HG02885 (cell line): ENCODE data around the gene ANKRD1.

Source experiments
- ATAC-seq: cut with Tn5 transposase; IDR thresholded peaks from one replicate; pipeline ENCODE4 v1.9.1; 2021; ENCODE audit warnings: mild to moderate bottlenecking; ENCODE audit not compliant: unreplicated experiment, poor library complexity

The ANKRD1 gene

DNA sequence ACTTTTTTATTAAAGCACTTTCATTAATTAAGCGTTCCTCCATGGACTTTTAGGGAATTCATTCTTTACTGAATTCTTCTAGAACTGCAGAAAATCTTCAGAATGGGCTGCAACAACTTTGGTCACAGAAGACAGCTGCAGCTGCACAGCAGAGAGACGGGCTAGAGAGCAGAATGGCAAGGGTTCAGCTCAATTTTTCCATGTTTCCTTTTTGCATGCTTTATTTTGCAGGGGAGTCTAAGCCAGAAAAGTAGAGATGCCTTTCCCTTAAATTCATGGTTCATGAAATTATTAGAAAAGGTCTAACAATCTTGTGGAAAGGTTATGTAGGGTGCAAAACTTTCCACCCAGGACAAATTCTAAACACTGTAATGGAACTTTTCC is 15.4 kb upstream of the ANKRD1 start:
- ATAC-seq, result no peak

DNA sequence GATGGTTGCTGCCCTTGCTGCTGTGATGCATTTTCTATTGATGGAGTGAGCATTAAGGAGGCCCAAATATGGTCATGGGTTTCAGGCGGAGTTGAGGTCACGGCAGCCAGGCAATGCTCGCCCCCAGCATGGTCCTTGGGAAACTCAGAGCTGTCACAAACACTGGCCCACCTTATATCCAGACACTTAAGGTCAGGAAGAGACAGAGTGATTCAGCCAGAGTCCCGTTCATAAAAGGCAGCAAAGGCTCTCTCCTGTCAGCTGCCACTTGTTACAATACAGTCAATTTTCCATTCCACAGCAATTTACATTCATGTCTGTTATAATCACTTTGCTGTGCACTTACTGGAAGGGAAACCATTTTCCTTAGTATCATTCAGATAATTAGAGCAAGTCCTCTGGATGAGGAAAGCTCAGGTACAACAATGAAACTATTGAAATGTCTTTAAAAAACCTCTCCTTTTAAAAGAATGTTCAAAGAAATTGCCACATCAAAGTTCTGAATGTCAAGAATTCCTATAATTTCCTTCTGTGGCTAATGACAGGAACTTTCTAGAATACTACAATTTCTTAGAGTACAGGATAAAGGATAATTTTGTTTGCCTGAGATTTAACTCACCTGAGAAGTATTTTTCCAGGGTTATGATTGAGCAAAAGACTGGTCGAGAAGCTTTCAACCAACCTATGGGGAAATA is 14.8 kb upstream of the ANKRD1 start:
- no peak for ATAC-seq

DNA sequence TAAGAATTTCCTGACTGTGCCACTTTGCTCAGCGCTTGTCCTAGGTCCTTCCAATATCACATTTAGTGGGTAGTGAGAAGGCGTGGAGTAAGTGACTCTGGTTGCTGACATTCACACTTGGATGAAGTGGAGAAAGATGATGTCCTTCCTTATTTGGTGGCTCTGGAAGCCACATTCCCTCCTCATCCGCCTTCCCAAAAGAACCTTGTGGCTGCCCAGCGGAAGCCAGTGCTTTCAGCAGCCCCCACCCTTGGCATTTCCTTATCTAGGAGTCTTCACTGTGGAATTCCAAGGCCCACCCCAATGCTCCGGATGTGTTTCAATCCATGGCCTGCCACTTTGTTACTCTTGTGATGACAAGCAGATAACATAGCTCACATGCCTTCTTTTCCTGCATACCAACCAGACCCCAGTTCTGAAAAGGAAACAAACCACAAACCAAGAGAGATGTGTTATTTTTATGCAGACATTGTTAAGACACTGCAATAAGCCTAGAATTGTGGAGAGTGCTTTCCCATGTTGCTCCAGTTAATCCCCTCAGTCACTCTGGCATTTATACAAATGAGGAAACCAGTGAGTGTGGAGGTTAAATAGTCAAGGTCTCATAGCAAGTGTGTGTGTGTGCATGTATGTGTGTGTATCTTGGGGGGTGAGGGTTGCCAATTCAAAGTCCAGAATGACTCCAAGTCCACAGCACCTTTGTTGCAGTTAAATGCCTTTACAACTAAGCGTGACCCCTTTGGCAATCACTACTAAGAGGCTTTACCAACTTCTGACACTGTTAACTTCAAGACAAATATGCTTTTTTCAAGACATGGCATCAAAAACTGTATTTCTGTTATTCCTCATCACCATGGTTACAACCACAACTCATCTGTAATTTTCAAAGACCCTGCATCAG is 10.3 kb upstream of the ANKRD1 start:
- no peak for ATAC-seq

DNA sequence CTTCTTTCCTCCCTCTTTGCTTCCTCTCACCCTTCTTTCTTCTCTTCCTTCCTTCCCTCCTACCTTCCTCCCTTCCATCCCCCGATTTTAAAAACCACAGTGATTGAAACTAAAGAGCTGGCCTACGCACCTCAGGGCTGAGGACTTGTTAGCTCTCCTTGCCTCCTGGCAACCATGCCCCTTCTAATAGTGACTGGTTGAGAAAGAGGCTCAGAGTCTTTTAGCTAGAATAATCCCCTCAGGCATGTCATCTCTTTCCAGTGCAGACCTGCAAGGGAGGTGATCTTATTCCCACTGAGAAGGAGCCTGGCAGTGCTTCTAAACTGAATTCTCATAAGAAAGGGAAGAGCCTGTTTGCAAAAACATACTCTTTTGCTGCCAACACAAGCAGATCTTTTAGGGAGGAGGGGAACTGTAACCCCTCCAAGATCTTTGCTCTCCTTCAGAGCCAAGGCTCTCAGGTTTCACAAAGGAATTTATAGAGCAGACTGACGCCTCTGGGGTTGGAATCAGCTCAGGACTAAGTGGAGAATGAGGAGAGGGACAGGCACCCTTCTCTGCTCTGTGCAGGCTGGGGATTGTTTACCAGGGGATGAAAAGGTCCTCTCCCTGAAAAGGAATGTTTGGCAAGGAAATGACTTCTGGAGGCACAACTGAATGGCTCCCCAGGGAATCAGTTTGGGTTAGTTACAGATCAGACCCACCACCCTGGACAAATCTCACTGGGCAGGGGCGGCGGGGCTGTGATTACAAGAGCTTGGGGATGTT is 9.4 kb upstream of the ANKRD1 start:
- ATAC-seq, result no peak

DNA sequence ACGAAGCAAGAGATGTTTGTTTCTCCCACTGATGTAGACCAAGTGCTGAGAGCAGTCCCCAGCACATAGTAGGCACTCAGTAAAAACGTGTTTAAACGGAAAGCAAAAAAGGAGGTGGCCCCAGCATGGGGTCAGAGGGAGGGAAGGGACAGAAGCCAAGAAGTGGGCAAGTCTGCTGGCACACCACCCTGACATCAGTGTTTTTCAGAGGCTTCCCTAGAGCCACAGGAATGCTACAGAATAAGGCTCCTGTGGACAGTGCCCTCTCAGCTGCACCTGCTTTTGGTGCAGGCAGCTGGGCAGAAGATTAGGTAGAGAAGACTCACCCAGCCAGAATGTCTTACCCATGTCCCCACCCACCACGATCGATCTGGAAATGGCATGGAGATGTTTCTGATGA is 8.3 kb upstream of the ANKRD1 start:
- ATAC-seq, result no peak

DNA sequence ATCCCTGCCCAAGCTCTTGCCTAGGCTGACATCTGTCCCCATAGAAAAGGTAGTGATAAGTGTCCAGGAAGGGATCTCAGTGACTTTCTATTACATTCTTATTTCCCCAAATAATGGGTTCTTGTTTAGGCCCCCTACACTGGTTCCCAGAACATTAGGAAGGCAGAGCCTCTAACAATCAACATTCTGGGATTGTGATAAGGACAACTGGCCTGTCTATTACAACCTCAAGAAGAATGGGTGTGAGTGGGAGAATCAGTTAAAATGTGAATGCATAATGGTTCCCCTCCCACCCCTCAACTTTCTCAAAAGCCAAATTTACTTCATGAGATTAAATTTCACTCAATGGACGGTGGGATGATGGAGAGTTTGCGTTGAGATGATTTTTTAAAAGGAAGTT is 6.4 kb upstream of the ANKRD1 start:
- ATAC-seq, result no peak

DNA sequence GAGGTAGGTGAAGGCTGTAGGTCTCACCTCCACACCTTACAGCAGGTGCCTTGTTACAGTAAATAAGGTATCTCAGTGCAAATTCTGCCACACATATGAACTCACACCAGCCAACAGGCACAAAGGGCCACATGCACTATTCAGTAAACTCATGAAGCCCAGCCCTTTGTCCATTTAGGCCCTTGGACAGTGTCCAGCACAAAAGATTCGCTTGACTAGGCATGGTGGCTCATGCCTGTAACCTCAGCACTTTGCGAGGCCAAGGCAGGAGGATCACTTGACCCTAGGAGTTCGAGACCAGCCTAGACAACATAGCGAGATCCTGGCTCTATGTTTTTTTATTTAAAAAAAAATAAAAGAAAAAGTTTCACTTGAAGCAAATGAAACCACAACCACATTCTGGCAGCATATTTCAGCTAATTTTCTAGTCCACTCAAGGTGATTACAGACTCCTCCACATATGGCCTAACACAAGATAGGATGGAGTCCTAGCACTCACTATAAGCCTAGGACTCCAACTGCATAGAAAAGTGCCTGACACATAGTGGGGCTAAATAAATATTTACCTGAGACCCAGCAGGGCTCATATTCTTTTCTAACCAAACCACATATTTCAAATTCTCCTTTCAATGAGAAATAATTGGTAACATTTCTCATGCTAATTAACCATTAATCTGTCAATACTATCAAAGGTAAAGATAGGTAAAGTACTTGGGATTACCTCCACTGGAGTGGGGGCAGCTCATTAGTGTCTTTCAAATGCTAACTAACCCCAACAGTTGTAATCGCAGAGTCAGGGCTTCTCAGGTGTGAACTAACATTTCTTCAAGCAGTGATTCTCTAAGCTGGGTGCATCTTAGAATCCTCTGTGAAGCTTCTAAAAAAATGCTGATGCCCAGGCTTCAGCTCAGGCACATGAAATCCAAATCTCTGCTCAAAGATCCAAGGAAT is 4.5 kb upstream of the ANKRD1 start:
- ATAC-seq, result no peak

DNA sequence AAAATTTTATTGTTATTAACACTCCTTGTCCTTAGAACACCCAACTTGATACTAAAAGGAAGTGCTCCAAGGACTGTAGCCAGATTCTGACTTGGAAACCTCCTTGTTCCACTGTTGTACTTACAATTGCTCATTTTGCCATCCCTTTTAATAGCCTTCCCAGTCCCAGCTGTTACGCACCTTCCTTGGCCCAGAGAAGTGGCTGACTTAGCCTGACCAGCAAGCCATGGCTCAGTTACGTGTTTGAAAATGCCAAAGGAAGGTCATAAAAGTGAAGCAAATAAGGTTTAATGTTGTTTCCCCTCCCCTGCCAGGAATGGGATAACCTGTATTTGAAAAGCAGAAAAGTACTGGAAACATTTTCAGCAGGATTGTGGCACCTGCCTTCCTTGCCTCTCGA is 3.7 kb upstream of the ANKRD1 start:
- no peak for ATAC-seq

DNA sequence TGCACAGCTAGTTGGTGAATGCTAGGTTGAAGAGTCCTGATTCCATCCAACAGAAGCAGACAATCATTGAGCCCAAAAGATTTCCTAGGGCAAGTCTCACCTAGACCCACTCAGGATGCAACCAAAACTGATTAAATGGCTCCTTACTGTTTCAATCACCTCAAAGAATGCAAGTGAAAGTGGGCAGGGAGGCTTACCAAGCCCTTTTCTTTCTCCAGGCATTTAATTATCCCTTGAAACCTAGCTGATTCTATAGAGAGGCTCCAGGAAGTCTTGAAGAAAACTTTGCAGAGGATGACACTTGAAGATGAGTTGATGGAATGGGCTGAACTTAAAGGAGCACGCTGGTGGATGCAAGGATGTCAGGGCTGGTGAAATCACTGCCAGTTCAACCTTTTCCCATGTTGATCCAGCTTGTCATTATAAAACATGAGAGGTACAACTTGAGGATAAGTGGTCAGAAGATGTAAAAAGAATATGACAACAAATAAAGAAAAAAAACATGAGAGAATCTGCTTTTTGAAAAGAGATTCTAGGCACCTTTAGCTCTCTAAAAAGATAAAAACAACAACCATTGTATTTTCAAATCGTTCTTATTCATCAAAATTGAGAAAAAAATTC is 2.3 kb upstream of the ANKRD1 start:
- ATAC-seq, result no peak

DNA sequence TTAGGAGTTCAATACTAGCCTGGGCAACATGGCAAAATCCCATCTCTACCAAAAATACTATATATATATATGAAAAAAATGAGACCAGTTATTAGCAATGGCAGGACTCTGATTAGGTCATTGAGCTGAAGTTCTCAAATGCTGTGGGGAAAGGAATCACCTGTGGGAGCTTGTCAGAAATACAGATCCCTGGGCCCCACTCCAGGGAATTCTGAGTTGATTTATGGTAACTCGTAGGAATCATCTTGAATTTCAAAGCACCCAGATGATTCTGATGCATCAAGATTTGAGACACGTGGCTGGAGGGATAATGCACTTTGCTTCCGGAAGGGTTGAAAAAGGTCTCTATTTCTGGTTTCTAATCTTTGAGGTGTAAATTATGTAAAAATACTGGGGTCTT is 1.0 kb upstream of the ANKRD1 start:
- no peak for ATAC-seq

DNA sequence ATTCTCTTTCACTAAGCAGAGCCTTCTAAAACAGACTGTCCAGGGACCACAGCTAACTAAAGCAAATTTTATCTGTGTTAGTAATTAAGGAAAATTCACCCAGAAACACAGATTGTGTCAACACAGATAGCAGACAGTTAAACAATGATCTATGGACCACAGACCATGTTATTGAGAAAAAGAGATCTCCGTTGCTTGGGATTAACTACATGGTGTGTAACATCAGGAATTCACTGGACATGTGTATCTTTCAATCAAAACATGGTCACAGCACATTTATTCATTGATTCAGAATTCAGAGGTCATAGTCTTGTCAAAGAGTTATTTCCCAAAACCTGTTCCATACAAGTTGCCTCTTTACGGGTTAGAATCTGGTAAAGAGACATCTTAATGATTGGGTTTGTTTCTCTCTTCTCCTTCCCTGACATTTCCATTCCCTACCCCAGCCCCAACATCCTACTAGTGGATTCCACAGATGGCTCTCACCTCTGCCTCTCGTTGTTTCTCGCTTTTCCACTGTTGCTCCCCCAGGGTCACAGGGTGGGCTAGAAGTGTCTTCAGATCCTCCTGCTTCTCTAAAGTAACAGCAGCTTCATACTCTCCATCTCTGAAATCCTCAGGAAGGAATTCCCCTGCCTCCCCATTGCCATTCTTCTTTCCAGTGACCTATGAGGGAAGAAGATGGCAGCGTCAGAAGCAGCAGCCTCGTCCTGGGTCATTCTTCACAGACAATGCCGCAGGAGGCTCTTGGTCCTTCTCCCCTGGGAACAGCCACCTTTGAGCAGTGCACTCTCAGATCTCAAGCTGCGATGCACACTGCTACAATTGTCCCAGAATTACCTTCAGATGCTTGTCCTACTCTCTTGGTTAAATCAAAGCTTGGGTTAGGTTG is 958 bp downstream of the ANKRD1 start:
- ATAC-seq, result no peak

DNA sequence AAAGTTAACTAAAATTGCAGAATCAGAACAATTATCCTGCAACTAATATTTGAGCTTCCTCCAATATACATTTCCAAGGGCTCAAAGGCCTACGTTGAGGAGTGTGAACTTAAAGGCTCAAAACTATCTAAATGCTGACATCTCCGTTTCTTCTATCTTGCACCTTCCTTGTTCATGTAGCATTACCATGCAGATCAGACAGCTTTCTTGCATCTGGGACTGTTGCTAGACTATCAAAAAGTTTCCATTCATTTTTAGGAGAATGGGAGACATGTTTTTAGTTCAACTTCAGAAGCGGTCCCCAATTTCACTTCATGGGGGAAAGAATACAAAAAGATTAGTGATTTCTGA is 2.9 kb downstream of the ANKRD1 start:
- no peak for ATAC-seq

DNA sequence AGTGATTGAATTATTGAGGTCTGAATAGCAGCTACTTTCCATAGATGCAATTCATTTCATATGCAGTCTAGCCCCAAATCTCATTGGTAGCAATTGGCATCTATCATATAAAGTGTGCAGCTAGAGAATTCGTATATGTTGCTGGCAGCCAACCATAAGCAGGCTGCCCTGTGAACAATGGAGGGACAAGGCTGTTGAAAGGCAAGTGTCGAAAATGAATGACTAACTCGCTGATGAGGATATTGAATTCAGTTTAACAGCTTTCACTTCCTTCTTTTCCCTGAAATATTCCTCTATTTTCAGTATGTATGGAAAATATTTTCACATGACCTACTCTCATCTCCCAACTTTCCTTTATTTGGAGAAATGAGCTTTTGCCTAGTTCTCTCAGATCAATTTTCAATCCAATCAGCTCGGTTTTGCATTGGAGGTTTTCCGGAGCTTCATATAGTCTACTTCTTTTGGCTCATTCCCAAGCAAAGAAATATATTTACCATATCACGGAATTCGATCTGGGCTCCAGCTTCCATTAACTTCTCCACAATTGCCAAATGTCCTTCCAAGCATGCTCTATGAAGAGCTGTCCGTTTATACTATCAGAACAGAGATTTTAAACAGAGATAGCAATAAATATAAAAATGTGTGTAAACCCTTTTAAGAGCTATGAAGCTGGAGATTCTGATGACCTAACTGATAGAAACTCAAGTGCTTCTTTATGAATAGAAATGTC is 3.5 kb downstream of the ANKRD1 start:
- ATAC-seq, result no peak

DNA sequence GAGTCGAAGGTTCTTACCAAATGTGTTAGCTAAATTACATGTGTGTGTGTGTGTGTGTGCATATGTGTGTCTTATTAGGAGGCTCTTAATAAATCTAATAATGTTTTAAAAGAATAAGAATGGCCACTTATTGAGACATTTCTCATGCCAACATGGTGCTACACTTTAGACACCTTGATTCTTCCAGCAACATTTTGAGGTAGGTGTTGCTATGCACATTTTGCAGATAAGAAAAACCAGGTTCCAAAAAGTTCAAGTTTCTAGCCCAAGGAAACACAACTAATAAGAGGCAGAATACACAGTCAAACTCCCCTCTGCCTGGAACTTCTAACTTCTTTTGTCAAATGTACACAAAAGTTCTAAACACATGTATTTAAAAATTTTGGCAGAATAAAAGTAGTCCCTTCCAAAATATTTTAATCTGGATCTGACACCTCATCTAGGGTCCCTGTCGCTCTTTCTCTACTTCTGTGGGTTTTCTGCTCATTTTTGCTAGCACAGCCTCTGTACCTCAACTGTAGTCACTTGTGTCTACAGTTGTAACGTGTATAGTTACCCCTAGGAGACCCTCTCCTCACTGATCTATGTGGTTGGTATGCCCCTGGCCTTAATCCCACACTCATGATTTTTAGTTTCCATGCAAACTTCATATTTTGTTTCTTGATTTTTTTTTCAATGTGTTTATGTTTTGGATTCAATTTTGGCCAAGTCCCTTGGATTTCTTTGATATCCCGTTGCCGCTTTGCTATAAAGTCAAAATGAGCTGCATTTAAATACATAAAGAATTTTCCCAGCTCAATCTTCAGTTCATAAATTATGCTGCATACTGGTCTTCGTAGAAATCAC is 4.3 kb downstream of the ANKRD1 start:
- ATAC-seq, result no peak

DNA sequence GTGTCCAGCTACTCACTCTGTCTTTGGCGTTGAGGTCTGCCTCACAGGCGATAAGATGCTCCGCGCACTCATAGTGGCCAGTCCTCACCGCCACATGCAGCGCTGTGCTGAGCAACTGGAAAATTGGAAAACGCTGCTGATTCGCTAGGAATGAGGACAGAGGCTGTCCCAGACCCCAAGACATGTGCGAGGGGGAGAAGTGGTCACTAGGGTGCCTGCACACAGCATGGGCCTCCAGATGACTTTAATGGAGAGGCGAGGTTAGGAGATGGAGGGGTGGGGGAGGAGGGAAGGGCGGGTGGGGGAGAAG is 5.2 kb downstream of the ANKRD1 start:
- ATAC-seq, result no peak

DNA sequence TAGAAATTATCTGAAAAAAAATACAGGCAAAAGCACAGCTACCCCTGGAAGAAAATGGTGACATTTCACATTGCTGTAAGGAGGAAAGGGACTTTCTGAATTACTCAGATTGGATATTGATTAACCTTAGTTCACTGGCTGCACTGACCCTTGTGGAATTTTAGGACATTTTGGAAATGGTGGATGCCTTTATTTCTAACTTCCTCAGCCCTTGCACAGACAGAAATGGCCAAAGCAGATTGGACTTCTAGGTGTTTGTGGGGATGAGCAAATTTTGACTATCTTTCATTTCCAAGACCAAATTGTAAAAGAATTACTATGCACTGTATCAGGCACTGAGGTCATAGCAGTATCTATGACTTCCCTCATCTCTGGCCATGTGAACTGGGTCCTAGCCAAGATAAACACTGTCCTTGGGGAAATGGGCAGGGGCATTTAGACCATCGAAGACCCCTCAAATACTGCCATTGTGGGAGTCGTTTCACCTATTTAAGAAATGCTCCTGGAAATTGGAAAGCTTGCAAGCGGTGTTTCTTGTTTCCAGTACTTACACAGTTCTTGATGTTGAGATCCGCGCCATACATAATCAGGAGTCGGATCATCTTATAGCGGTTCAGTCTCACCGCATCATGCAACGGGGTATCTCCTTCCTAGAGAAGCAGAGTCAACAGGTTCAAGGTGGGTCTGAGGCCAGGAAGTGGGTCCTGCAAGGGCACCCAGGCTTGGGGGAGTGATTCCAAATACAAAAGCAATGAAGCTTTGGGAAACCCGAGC is 5.7 kb downstream of the ANKRD1 start:
- ATAC-seq, result no peak
